Breast epithelium (tissue), 4 donors: ENCODE data around the gene WASF3. TPM values are rescaled to one million over a fixed set of nuclear protein-coding genes. Genes with fewer than 3 reads are reported as not detected.
"Not testable (repeated sequence)": the region's sequence is repeated elsewhere in the genome, so short reads cannot be mapped to it uniquely, and the experiment has no call there.

ENCODE experiments used
- DNase-seq, 2 donors: peaks; one replicate each; pipeline ENCODE4 v3.0.0-alpha.2; 2019; ENCODE audit warnings: low spot score in 2 of 2
- H3K27ac ChIP-seq, 2 donors: fragments of 200-600 bp; sonication (generic) in 1 of 2; one replicate each; pipeline ENCODE4 v1.5.1; 2016 to 2019; ENCODE audit warnings: mild to moderate bottlenecking in 1 of 2
- H3K27me3 ChIP-seq, 2 donors: fragments of 200-600 bp; sonication (generic) in 1 of 2; one replicate each; pipeline versions ENCODE4 v1.5.1 to v1.6.0; 2017 to 2019; ENCODE audit warnings: control low read depth in 1 of 2, mild to moderate bottlenecking in 1 of 2
- H3K36me3 ChIP-seq: fragments of 200-600 bp; one replicate; pipeline ENCODE4 v1.5.1; 2019
- H3K4me1 ChIP-seq, 2 donors: fragments of 200-600 bp; sonication (generic); one replicate each; pipeline ENCODE4 v1.5.1; 2016 to 2019; ENCODE audit warnings: control low read depth in 1 of 2
- H3K4me3 ChIP-seq, 3 donors: fragments of 200-600 bp; sonication (generic); 1 replicate in 2 of 3; 2 replicates in 1 of 3; pipeline ENCODE4 v1.5.1; 2016 to 2019; ENCODE audit warnings: mild to moderate bottlenecking in 3 of 3, moderate library complexity in 2 of 3
- H3K9me3 ChIP-seq, 2 donors: fragments of 200-600 bp; sonication (generic) in 1 of 2; one replicate each; pipeline ENCODE4 v1.5.1; 2016 to 2019; ENCODE audit warnings: control low read depth in 1 of 2
- CTCF ChIP-seq, 3 donors: fragments of 450-650 bp; IDR thresholded peaks; one replicate each; pipeline ENCODE4 v1.5.1; 2016 to 2017; ENCODE audit warnings: antibody characterized with exemption in 3 of 3, mild to moderate bottlenecking in 3 of 3, moderate library complexity in 3 of 3
- POLR2A ChIP-seq: fragments of 450-650 bp; IDR thresholded peaks from one replicate; pipeline ENCODE4 v1.6.1; 2016; ENCODE audit warnings: antibody characterized with exemption, mild to moderate bottlenecking, moderate library complexity
- POLR2AphosphoS5 ChIP-seq, 3 donors: sonication (generic); formaldehyde crosslinking; IDR thresholded peaks; one replicate each; pipeline ENCODE4 v1.6.1; 2017; ENCODE audit warnings: antibody characterized with exemption in 3 of 3
- intact Hi-C: fragments of 100-400 bp; cut with DNase I; formaldehyde crosslinking; loops from one replicate; pipeline ENCODE4 v1.15.1; 2023; ENCODE audit warnings: low total_unique reads
- total RNA-seq, 3 donors: library from RNA; depleted of rRNA; stranded (reverse); fragments of >200 nt; gene quantifications; one replicate each; pipeline ENCODE4 v1.1.0, GENCODE V29; 2016

WASF3 gene
- total RNA-seq, 3 donors from 2014 or later = 15.2 to 67.0 (median 19.3) TPM

GRCh38 chr13:26719356-26719945 lies 162.0 kb downstream of the WASF3 start:
- H3K27ac ChIP-seq = no peak overlapping the region
- intact Hi-C loops = no loop called here
- H3K27me3 ChIP-seq = peaks cover 0 to 3% of the 10 kb centered on the region in 2 donors
- H3K4me3 ChIP-seq = no peak overlapping the region
- no peaks in the 10 kb centered on the region for H3K36me3 ChIP-seq
- TF ChIP-seq POLR2A = no peak
- TF ChIP-seq POLR2AphosphoS5 (IDR thresholded peaks at IDR 0.05) = no peak
- TF ChIP-seq CTCF (IDR thresholded peaks at IDR 0.05) = no peak
- no peak for DNase-seq
- no peaks in the 10 kb centered on the region for H3K4me1 ChIP-seq
- no peaks in the 10 kb centered on the region for H3K9me3 ChIP-seq

- H3K4me3 ChIP-seq = no peak overlapping the region
- H3K9me3 ChIP-seq = no peaks in the 10 kb centered on the region
- H3K27me3 ChIP-seq = peaks cover 0 to 3% of the 10 kb centered on the region in 2 donors
- no peak for TF ChIP-seq CTCF (IDR thresholded peaks at IDR 0.05)
- no peak for TF ChIP-seq POLR2AphosphoS5 (IDR thresholded peaks at IDR 0.05)
- TF ChIP-seq POLR2A = no peak
- DNase-seq = no peak
- no peak overlapping the region for H3K27ac ChIP-seq
- intact Hi-C loops = no loop called here
- no peaks in the 10 kb centered on the region for H3K4me1 ChIP-seq
- H3K36me3 ChIP-seq = no peaks in the 10 kb centered on the region
Observed at GRCh38 chr13:26721251-26722121, 164.0 kb downstream of the WASF3 start.

GRCh38 chr13:26722321-26722720 lies 164.8 kb downstream of the WASF3 start:
- Histone ChIP-seq H3K27ac (no peak overlapping the region), H3K36me3 (no peaks in the 10 kb centered on the region), H3K4me3 (no peak overlapping the region), H3K9me3 (no peaks in the 10 kb centered on the region), H3K27me3 (no peaks in the 10 kb centered on the region), H3K4me1 (no peaks in the 10 kb centered on the region)
- intact Hi-C loops = no loop called here
- no peak for TF ChIP-seq CTCF (IDR thresholded peaks at IDR 0.05)
- TF ChIP-seq POLR2A = no peak
- no peak for TF ChIP-seq POLR2AphosphoS5 (IDR thresholded peaks at IDR 0.05)
- DNase-seq = no peak

- intact Hi-C loops, H3K27me3 ChIP-seq, H3K36me3 ChIP-seq, H3K9me3 ChIP-seq, DNase-seq, H3K27ac ChIP-seq, H3K4me1 ChIP-seq, H3K4me3 ChIP-seq: not testable (repeated sequence)
Observed at GRCh38 chr13:26723620-26724019, 166.1 kb downstream of the WASF3 start.

- no peak for DNase-seq
- intact Hi-C loops = no loop called here
- Histone ChIP-seq H3K4me1 (no peaks in the 10 kb centered on the region), H3K27ac (peak overlapping the region in 1 of 2 donors; percentile 35), H3K27me3 (no peaks in the 10 kb centered on the region), H3K36me3 (no peaks in the 10 kb centered on the region), H3K4me3 (no peak overlapping the region), H3K9me3 (no peaks in the 10 kb centered on the region)
- no peak for TF ChIP-seq POLR2A
- no peak for TF ChIP-seq CTCF (IDR thresholded peaks at IDR 0.05)
- TF ChIP-seq POLR2AphosphoS5 (IDR thresholded peaks at IDR 0.05) = no peak
Observed at GRCh38 chr13:26726684-26727083, 169.2 kb downstream of the WASF3 start.
